GM18526 (cell line): ENCODE measurements around the gene PACS2.

Experiments
- POLR2A ChIP-seq: IDR thresholded peaks from 3 replicates; pipeline ENCODE4 v1.6.1; 2011; ENCODE audit not compliant: insufficient read length; ENCODE audit errors: extremely low read depth

PACS2 gene

GRCh38 chr14:105314287-105315200, at the start of gene PACS2:
TSS of gene PACS2 (plus strand) at chr14:105314748. CDS start at chr14:105314919, 171 bp downstream.
- peak; percentile 53 for TF ChIP-seq POLR2A

- no peak for TF ChIP-seq POLR2A
These were observed 46.6 kb upstream of the PACS2 start for GRCh38 chr14:105267820-105268548.

DNA sequence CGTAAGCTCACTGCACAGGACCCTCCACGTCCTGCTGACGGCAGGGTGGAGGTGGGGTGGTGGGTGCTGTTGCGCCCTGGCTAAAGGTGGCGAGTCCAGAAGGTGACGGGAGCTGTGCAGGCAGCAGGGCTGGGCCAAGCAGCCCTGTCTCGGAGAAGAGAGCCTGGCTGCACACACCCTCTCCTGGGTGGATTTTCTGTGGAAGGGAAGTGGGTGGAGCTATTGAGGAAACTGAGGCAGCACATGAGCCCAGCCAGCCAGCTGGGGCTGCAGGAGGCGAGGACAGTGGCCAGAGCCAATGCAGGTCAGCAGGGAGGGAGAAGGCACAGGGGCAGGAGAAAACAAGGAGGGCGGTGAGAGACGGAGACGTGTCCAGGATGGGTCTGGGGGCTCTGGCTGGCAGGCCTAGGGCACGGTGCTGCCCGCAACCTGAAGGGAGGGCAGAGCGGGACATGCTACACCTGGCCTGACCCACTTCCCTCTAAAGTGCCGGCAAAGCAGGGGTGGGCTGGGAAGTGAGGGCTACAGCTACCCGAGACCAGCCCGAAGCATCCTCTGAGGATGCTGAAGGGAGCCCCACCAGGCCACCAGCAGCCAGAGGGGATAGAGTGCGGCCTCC, 45.7 kb upstream of the PACS2 start:
- no peak for TF ChIP-seq POLR2A

DNA sequence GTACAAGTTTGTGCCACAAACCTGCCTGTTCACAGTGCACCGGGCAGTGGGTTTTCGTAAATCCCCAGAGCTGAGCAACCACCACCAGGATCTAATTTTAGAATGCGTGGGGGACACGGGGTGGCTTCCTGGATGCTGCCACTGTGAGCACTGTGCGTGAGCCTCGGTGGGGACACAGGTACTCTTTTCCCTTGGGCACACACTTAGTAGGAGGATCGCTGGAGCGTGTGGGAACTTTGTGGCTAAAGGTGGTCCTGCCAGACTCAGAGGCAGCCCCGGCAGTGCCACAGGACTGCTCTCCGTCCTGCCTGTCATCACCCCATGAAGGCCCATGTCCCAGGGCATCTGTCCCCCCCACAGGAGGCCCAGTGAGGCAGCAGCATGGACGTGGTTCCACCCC, 45.1 kb upstream of the PACS2 start:
- TF ChIP-seq POLR2A: no peak

GRCh38 chr14:105271224-105271890, 43.2 kb upstream of the PACS2 start:
- TF ChIP-seq POLR2A: no peak

- TF ChIP-seq POLR2A: no peak
These were observed 41.9 kb upstream of the PACS2 start for GRCh38 chr14:105272623-105273022.

GRCh38 chr14:105273062-105273461, 41.5 kb upstream of the PACS2 start:
- no peak for TF ChIP-seq POLR2A

DNA sequence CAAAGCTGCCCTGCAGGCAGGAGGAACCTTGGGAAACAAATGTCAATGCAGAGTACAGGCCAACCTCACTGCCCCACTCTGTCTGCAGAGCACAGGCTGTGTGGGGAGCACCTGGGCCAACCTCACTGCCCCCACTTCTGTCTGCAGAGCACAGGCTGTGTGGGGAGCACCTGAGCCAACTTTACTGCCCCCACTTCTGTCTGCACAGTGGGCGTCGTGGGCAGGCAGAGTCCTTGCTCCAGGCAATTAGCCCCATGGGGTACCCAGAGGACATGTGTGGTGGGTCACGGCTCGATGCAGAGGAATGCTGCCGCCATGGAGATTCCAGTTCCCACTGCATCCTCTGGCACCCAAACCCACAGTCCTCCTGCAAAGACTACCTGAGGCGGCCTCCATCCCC, 39.9 kb upstream of the PACS2 start:
- no peak for TF ChIP-seq POLR2A

DNA sequence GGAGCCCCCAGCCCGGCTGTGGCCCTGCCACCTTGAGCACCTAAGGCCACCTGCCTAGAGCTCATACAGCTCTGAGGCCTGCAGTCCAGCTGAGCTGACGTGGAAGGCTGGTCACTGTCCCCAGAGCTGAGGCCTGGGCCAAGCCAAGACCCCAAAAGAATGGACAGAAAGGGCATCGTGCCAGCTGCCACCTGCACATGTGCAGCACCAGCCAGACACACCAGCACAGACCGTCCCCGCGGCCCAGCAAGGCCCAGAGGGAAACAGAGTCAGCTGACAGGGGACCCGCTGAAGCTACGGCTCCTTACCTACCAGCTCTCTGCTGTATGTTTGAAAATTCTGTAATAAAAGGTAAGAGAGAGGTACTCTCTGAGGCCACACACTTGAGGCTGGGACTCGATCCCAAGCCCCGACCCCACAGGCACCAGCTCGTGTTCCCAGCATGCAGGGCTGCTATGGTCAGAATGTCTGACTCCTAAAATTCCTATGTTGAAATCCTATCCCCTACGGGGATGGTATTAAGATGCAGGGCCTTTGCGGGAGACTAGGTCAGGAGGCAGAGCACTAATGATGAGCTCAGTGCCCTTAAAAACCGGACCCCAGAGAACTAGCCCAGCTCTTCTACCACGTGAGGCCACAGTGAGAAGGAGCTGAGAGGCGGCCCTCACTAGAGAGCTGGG, 39.1 kb upstream of the PACS2 start:
- no peak for TF ChIP-seq POLR2A

GRCh38 chr14:105279642-105280361, 34.7 kb upstream of the PACS2 start:
- TF ChIP-seq POLR2A: no peak

GRCh38 chr14:105280525-105280924, 34.0 kb upstream of the PACS2 start:
- no peak for TF ChIP-seq POLR2A

DNA sequence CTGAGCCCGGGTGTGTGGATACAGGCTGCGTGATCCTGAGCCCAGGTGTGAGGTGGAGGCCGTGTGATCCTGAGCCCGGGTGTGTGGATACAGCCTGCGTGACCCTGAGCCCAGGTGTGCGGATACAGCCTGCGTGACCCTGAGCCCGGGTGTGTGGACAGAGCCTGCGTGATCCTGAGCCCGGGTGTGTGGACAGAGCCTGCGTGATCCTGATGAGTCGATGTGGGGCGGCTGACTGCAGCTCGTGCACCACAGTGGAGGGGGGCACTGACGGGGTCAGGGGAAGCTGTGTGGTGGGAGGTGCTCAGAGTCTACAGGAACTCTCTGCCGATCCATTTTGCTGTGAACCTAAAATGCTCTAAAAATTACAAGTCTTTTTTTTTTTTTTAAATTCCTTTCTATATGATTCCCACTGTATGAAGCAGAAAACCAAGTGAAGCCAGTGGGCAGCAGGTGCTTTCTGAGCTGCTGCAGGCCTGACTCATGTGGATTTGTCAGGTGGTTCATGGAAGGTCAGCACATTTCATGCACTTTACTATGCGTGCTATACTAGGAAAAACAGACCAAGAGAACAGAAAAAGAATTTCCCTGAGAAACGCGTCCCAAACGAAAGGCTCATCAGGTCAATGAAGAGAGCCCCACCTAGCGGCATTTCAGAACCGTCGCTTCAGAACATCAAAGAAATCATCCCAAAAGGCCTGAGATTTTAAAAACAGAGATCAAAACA, 33.0 kb upstream of the PACS2 start:
- TF ChIP-seq POLR2A: no peak

DNA sequence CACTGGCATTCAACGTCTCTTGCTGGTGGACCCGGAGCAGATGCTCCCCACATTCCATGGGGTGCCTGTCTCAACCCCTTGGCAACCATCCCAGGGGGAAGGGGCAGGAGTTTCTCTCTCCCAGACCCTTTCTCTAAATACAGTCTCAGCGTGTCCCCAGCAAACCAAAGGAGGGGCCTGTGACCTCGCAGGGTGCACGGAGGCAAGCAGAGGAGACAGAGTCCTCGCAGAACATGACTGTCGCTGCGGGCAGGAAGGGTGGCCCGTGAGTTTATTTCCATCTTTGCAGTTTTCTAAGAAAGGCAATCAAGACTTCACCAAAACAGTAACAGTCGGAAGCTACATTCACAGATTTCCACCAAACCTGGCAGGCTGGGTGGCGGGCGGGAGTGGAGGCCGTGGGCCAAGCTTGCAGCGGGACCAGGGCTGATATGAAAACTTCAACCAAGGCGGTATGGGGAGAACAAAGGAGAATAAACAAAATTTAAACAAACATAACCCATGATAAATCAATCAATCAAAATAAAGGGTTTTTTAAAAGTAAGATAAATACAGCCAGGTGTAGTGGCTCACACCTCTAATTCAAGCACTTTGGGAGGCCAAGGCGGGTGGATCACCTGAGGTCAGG, 32.3 kb upstream of the PACS2 start:
- no peak for TF ChIP-seq POLR2A
